NCI-H146 treated with DMSO at 0.1 percent for 48 hours (cell line): Measurements from ENCODE around the gene ERLEC1.
"Not testable (repeated sequence)": the region's sequence is repeated elsewhere in the genome, so short reads cannot be mapped to it uniquely, and the experiment has no call there.

Source experiments
- DNase-seq: peaks from one replicate; lab custom pipeline; 2025; ENCODE audit not compliant: unreplicated experiment; lab: John Stamatoyannopoulos, UW

The ERLEC1 gene, protein sequence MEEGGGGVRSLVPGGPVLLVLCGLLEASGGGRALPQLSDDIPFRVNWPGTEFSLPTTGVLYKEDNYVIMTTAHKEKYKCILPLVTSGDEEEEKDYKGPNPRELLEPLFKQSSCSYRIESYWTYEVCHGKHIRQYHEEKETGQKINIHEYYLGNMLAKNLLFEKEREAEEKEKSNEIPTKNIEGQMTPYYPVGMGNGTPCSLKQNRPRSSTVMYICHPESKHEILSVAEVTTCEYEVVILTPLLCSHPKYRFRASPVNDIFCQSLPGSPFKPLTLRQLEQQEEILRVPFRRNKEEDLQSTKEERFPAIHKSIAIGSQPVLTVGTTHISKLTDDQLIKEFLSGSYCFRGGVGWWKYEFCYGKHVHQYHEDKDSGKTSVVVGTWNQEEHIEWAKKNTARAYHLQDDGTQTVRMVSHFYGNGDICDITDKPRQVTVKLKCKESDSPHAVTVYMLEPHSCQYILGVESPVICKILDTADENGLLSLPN

DNA sequence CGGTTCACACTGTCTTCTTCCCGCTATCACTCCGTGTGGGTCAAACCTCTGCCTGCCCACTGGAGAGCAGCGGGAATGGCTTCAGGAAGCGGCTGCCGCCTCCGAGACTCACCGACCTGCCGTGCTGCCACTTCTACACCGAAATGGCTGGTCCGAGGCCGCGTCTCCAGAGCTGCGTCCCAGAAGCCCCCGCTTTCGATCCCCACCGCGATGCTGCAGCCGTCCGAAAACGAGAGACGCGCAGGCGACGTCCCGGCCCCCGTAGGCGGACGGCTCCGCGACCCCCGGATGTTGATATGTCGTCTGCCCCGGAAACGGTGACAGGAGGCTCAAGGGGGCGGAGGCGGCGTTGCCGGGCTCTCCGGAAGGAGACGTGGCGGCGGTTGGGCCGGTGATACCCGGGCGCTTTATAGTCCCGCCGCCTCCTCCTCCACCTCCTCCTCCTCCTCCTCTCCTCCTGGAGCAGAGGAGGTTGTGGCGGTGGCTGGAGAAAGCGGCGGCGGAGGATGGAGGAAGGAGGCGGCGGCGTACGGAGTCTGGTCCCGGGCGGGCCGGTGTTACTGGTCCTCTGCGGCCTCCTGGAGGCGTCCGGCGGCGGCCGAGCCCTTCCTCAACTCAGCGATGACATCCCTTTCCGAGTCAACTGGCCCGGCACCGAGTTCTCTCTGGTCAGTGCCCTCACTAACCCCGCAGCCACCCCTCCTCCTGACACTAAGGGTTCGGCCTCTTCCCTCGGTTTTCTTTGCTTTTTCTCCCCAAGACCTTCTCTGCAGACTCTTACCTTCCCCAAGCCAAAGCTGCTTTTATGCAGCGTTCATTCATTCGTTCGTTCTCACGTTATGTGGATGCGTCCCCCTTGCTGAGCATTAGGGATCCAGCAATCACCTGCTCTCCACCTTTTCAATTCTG lies at the start of gene ERLEC1, which contains the start of gene ASB3:
TSS of gene ERLEC1 (plus strand) at position 340 of the 909 bp plus-strand sequence. CDS start at position 507, 167 bp downstream.
TSS of gene ASB3 (minus strand) at position 249 of the 909 bp plus-strand sequence. CDS start 21,381 bp downstream, outside the sequence.
- DNase-seq: peak; percentile 77

DNA sequence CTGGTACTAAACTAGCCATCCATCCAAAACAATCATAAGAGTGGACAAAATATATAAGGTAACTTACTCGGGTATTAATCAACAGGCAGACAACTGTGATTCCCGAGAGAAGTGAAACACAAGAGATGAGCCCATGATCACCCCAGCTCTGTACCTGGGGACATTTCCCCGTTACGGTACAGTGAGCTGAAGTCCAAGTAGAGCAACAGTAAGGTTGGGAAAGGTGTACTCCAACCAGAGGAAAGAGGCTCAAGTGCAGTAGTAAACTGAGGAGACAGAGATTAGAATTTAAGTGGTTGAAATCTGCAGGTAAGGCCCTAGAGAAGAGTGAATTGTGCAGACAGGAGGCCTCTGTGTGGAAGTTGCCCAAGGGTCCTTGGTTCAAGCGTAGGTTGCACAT lies 49.8 kb upstream of the ERLEC1 start:
- DNase-seq: no peak

DNA sequence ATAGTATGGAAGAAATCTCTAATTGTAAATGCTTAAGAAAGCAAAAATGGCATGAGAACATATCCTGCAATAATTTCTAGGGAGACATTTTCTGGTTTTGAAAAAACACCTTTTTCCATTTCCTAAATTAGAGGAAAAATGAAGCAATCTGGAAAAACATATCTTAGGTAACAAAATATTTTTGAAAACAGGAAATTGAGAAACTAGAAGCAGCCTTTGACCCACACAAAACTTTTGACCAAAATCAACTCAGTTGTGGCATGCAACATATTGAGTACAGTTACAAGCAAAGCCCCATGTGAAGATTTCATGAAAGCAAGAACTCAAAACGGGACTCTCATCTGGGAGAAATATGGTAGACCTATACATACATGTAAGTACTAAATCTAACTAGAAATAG lies 47.8 kb upstream of the ERLEC1 start:
- no peak for DNase-seq

DNA sequence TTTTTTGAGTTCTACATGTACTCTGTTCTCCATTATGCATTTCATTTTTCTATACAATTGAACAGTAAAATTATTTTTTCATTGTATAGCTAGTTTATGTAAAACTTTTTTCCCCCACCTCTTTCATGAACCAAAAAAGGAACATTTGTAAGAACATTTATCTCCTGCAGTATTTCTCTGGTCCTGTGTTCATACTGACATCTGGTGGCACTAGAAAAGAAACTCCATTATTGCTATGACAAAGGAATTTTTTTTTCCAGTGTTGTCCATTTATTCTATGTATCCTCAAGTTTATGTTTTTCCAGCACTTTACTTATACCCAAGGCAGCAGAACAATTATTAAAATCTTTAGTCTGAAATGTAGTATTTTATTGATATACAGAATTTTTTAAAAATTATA lies 46.7 kb upstream of the ERLEC1 start:
- DNase-seq: peak; percentile 3

DNA sequence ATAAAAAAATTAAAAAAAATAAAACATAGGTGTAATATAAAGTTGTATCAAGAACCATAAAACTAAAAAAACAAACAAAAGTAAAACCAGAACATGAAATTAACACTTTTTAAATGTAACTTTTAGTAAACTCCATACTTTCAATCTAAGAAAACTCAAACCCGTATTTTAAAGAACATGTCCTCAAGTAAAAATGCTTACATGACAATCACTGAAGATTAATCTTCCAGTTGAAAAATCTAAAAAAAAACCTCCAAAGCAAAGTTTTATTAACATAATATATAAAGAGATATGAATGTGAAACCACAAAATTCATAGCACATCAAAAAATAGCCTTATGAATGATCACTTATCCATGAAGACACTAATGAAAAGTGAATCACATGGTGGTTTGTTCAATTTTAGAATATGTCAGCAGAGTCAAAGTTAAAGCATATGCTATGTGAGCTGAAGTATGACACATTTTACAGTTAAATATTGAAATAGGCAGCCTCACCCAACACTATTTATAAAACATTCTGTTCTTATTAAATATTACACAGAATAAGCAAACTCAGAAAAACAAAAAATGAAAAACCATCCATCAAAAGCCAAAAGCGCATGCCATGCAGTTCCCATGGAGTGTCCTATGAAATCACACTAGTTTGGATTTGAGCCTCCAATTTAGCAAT lies 42.3 kb upstream of the ERLEC1 start:
- no peak for DNase-seq

DNA sequence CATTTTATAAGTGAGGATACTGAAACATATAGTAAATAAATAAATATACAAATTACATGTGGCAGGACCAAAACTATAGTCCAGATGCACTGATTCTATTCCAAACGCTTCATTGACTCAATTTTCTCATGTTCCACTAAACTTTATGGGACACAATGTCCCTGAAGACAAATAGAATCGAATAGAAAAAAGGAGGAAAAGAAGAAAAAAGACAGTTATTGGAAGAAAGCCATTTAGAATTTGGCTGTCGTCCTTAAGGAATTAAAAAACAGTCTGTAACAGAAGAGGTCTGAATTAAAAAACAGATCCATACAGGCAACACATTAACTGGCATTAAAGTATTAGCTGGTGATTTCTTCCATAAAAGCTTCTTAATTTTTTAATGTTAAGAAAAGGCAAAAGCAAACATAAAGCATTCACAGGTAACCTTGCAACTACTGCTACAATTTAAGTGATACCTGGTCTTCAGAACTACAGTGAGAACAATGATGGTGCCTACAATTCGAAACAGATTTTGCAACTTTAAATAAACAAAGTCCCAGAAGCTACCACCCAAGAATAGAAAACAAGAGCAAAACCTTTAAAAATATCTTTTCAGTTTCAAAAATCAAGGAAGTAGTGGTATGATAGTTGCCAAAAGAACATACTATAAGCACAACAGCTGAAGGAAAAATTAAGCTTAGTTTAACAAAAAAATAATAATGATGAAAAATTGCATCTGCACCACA lies 36.6 kb upstream of the ERLEC1 start:
- DNase-seq: no peak

DNA sequence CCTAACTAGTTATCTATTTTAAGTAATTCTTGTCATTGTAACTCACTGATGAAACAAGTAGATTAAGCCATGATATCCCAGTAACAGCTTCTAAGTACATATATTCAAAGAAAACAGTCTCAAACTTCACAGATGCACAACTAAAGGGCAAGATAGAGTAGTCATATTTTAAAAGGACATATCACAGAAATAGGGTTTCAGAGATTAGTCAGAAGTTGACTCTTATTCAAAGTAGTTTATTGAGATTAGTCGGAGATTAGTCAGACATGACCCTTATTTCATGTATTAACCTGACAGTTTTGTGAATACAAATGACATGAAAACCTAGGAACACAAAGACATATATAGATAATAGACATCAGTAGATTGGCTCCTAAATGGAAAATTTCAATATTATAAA lies 35.1 kb upstream of the ERLEC1 start:
- no peak for DNase-seq

DNA sequence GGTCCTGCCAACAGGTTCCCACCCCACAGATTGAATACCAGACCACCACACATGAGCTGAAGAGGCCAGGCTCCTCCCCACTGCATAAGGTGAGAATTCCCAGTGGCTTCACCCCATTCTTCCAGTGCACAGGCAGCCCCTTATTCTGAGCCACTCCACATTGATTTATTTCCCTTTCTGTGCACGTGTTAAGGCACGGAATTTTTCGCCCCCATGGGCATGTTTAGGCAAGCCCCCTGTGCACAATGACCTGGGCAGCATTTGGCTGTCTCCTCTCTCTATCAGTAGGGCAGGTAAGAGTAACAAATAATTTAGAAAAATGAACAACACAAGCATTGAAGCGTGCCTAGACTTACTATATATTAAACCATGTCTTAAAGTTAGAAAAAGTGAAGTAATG lies 34.5 kb upstream of the ERLEC1 start:
- no peak for DNase-seq

DNA sequence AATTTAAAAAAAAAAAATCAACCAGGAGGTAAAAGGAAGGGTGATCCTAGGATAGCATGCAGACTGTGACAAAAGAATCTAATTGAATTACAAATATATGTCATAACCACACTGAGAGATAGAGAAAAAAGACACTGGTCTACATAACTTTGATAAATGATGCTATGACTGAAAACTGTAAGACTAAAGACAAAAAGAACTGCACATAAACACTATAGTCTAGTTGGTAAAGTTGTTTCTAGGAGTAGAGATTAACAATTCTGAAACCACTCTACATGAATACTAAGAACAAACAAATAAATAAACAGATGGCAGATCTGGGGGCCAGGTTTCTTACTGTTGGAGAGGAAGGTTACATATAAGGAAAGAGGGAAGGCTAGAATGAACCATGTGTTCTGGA lies 33.8 kb upstream of the ERLEC1 start:
- no peak for DNase-seq

DNA sequence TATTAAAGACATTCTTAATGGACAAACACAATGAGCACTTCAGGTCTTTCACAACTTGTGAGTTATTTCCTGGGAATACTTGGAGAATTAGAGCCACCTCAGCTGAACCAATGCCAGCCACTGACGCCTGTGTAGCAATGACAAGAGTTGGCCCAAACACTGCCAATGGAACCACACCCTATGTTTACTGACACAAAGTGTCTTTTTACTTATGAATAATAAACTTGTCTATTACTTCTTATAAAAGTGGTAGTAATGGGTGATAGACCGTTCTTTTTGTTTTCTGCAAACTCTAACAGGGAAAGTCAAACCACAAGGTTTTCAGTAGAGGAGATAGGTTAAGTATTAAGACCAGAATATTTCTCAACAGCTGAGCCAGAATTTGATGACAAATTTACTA lies 31.7 kb upstream of the ERLEC1 start:
- DNase-seq: no peak

DNA sequence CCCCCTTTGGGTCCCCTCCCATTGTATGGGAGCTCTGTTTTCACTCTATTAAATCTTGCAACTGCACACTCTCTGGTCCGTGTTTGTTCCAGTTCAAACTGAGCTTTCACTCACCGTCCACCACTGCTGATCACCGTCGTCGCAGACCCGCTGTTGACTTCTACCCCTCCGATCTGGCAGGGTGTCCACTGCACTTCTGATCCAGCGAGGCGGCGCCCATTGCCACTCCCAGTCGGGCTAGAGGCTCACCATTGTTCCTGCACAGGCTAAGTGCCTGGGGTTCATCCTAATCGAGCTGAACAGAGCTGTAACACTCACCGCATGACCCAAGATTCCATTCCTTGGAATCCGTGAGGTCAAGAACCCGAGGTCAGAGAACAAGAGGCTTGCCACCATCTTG lies 30.2 kb upstream of the ERLEC1 start:
- DNase-seq: no peak

DNA sequence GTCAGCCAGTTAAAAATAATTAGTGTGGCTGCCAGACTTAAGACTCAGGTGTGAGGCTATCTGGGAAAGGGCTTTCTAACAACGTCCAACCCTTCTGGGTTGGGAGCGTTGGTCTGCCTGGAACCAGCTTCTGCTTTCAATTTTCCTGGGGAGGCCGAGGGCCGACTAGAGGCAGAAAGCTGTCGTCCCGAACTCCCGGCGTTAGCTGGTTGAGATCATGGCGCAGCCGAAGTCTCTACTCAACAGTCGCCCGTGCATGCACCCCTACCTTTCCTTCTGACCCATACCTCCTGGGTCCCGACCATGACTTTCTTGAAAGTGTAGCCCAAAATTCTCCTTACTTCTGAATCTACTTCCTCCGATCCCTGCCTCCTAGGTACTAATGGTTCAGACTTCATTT lies 29.6 kb upstream of the ERLEC1 start:
- DNase-seq: not testable (repeated sequence)

DNA sequence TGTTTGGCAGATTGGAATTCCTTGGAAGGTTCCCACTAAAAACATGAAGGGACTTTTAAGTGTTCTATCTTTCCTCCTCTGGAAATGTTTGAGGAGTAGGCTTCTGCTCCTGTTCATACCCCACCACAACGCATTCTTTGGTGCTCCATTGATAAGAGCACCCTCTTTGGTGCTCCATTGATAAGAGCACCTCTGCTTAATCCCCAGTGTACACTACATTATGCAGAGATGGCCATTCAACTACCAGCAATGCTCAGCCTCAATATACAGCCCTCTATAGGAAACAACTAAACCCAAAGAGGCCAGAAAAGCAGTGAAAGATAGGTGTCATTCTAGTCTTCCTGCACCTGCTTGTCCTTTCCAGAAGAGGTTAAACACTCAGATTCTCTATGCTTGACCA lies 21.1 kb upstream of the ERLEC1 start:
- no peak for DNase-seq

DNA sequence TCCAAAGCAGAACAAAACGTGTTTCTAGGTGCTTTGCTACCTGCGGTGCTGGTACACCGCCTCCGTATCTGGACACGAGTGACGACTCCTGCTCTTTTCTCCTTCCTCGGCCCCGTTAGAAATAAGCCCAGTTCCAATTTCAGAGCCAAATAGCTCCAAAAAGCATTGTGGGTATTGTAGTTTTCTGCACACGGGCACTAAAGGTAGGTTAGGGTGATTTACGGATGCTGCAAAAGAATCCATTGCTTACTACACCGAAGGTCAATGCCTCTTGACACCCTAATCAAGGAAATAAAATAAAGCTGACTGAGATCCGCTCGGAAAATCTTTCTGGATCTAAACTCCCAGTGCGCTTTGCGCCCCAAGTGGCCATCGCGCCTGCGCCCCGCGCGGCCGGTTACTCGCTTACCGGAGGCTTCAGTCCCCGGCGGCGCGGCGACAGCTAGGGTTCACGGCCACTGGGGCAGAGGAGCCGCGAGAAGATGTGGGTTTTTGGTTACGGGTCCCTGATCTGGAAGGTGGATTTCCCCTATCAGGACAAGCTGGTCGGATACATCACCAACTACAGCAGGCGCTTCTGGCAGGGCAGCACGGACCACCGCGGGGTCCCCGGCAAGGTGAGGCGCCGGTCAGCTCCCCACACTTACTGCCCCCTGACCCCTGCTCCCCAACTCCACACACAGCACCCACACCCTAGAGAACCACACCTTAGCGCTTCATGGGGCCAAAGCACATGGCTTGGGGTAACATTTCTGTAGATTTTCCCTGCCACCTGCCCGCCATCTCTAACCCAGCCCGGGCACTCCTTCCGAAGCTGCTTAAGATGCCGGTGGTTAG lies 19.2 kb upstream of the ERLEC1 start, which contains the start of gene CHAC2:
TSS of gene CHAC2 (plus strand) at position 400 of the 837 bp plus-strand sequence. CDS start at position 483, 83 bp downstream.
- DNase-seq: peak; percentile 80

DNA sequence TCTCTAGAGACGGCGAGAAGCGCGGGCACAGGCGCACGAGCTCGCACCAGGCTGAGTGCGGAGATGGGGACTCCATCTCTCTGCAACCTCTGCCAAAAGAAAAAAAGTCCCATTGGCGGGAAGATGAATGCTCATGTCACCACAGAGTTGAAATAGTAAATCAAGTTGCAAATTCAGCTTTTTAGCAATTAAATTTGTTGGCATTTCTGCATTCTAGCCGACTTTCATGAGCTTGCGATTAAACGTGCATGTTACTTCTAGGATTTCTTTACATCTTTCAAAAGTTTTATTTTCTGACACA lies 18.7 kb upstream of the ERLEC1 start:
- DNase-seq: no peak

DNA sequence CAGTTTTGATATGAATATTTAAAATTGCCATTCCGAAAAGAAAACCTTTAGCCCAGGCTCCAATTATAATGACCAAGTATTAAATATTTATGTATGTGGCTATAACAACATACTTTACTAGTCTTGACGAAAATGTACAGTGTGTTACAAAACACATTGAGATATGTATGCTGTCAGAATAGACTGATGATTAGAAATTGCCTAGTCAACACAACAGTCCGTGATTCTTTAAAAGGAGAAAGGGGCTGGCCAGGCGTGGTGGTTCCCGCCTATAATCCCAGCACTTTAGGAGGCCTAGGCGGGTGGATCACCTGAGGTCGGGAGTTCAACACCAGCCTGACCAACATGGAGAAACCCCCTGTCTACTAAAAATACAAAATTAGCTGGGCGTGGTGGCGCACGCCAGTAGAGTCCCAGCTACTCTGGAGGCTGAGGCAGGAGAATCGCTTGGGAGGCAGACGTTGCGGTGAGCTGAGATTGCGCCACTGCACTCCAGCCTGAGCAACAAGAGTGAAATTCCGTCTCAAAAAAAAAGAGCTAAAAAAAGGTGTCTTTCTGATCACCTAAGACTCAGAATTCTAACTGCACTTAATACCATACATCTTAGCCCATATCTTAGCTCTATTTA lies 17.4 kb upstream of the ERLEC1 start:
- DNase-seq: no peak

DNA sequence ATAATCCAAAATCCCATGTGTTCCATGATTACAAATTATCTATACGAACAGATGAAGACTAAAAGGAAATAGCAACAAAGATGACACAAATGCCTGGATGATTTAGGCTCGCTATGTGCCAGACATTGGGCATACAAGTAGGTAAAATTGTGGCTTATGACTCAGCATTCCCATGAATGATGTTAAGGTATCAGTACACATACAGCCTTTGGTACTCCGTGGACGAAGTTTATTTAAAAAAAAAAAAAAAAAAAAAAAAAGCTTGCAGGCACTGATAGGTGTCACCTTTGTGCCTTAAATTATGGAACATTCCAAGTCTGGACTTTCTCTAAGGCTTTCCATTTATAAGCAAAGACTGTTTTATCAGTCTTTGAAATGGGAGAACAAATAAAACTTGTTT lies 16.6 kb upstream of the ERLEC1 start:
- DNase-seq: no peak

DNA sequence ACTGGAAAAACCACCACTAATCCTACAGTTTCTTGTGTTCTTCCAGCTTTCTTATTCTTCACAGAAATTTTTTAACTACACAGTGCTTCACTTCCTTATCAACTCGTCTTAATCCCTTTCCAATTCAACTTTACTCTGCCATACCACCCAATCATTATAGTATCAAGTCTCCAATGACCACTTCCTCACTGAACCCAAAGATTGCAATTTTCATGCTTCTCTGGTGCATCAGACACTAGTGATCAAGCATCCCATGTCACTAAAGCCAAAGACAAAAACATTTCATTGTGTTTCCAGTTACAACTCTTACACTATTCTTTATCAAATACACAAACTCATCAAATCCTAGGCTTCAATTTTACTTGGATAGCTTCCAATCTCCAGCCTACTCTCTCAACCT lies 9.7 kb upstream of the ERLEC1 start:
- DNase-seq: no peak

DNA sequence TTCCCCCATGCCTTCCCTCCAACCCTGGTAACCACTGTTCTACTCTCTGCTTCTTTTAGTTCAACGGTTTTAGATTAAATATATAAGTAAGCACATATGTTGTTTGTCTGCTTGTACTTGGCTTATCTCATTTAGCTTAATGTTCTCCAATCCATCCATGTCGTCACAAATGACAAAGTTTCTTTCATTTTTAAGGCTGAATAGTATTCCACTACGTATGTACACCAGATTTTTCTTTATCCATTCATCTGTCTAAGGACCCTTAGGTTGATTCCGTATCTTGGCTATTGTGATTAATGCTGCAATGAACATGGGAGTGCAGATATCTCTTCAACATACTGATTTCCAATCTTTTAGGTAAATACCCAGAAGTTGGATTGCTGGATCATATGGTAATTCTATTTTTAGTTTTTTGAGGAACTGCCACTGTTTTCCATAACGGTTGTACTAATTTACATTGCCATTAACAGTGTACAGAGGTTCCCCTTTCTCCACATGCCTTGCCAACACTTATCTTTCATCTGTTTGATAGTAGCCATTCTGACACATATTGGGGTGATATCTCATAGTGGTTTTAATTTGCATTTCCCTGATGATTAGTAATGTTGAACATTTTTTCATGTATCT lies 8.2 kb upstream of the ERLEC1 start:
- DNase-seq: no peak
